Suprapubic skin (tissue), 4 donors: ENCODE measurements around the gene SLC43A3. TPM values are rescaled to one million over a fixed set of nuclear protein-coding genes. Genes with fewer than 3 reads are reported as not detected.

Experiments used
- DNase-seq, 2 donors: peaks; one replicate each; pipeline ENCODE4 v3.0.0-alpha.2; 2019; ENCODE audit warnings: low spot score in 2 of 2
- H3K27ac ChIP-seq: fragments of 200-600 bp; sonication (generic); one replicate; pipeline ENCODE4 v1.5.1; 2019
- H3K27me3 ChIP-seq: fragments of 200-600 bp; sonication (generic); one replicate; pipeline ENCODE4 v1.5.1; 2019
- H3K36me3 ChIP-seq: fragments of 200-600 bp; sonication (generic); one replicate; pipeline ENCODE4 v1.5.1; 2019
- H3K4me1 ChIP-seq: fragments of 200-600 bp; sonication (generic); one replicate; pipeline ENCODE4 v1.5.1; 2019
- H3K4me3 ChIP-seq: fragments of 200-600 bp; sonication (generic); one replicate; pipeline ENCODE4 v1.5.1; 2019; ENCODE audit warnings: mild to moderate bottlenecking
- H3K9me3 ChIP-seq: fragments of 200-600 bp; sonication (generic); one replicate; pipeline ENCODE4 v1.5.1; 2019
- CTCF ChIP-seq, 2 donors: fragments of 200-600 bp in 1 of 2; fragments of 450-650 bp in 1 of 2; sonication (generic) in 1 of 2; IDR thresholded peaks; one replicate each; pipeline ENCODE4 v1.5.1; 2016 to 2019; ENCODE audit warnings: antibody characterized with exemption in 2 of 2, mild to moderate bottlenecking in 1 of 2, moderate library complexity in 1 of 2
- EP300 ChIP-seq: sonication (generic); formaldehyde crosslinking; IDR thresholded peaks from one replicate; pipeline ENCODE4 v1.6.1; 2017; ENCODE audit warnings: antibody characterized with exemption
- POLR2A ChIP-seq, 2 donors: fragments of 450-650 bp; IDR thresholded peaks; one replicate each; pipeline ENCODE4 v1.6.1; 2017; ENCODE audit warnings: antibody characterized with exemption in 2 of 2, mild to moderate bottlenecking in 2 of 2, moderate library complexity in 2 of 2
- POLR2AphosphoS5 ChIP-seq, 3 donors: sonication (generic); formaldehyde crosslinking; IDR thresholded peaks; one replicate each; pipeline ENCODE4 v1.6.1; 2017; ENCODE audit warnings: antibody characterized with exemption in 3 of 3
- WGBS: methylation state at CpG from one replicate; pipeline ENCODE4 v1.1.5; 2018; 5-methylcytosine and 5-hydroxymethylcytosine counted together
- total RNA-seq, 4 donors: library from RNA; depleted of rRNA; stranded (reverse); fragments of >200 nt; gene quantifications; one replicate each; pipeline ENCODE4 v1.1.0, GENCODE V29; 2016

SLC43A3 gene
- total RNA-seq, 4 donors from 2014 or later: 44.5 to 70.4 (median 60.0) TPM

- 76% methylated on average over 3 of the region's 3 CpGs for WGBS
- DNase-seq: no peak
- no peaks in the 10 kb centered on the region for H3K27me3 ChIP-seq
- no peaks in the 10 kb centered on the region for H3K9me3 ChIP-seq
- no peak overlapping the region for H3K4me3 ChIP-seq
- no peak overlapping the region for H3K27ac ChIP-seq
- no peaks in the 10 kb centered on the region for H3K36me3 ChIP-seq
- no peaks in the 10 kb centered on the region for H3K4me1 ChIP-seq
- TF ChIP-seq POLR2AphosphoS5 (IDR thresholded peaks at IDR 0.05) (no peak), POLR2A (IDR thresholded peaks at IDR 0.05) (no peak), EP300 (no peak)
Observed at GRCh38 chr11:57374966-57375365, 52.0 kb downstream of the SLC43A3 start.

GRCh38 chr11:57373146-57373545 is 53.8 kb downstream of the SLC43A3 start:
- no peak for DNase-seq
- WGBS: 59% methylated on average over 3 of the region's 3 CpGs
- Histone ChIP-seq H3K4me1 (no peaks in the 10 kb centered on the region), H3K4me3 (no peak overlapping the region), H3K27ac (no peak overlapping the region), H3K36me3 (no peaks in the 10 kb centered on the region), H3K27me3 (no peaks in the 10 kb centered on the region), H3K9me3 (no peaks in the 10 kb centered on the region)
- no peak for TF ChIP-seq POLR2AphosphoS5 (IDR thresholded peaks at IDR 0.05)
- TF ChIP-seq POLR2A (IDR thresholded peaks at IDR 0.05): no peak
- no peak for TF ChIP-seq CTCF (IDR thresholded peaks at IDR 0.05)
- TF ChIP-seq EP300: no peak

- no peaks in the 10 kb centered on the region for H3K4me1 ChIP-seq
- H3K36me3 ChIP-seq: no peaks in the 10 kb centered on the region
- no peaks in the 10 kb centered on the region for H3K27me3 ChIP-seq
- DNase-seq: no peak
- no peak overlapping the region for H3K27ac ChIP-seq
- H3K4me3 ChIP-seq: no peak overlapping the region
- H3K9me3 ChIP-seq: no peaks in the 10 kb centered on the region
- TF ChIP-seq EP300 (no peak), POLR2A (IDR thresholded peaks at IDR 0.05) (no peak), CTCF (IDR thresholded peaks at IDR 0.05) (no peak), POLR2AphosphoS5 (IDR thresholded peaks at IDR 0.05) (no peak)
Observed at GRCh38 chr11:57370941-57371340, 56.0 kb downstream of the SLC43A3 start.

GRCh38 chr11:57370251-57370650 is 56.7 kb downstream of the SLC43A3 start:
- H3K4me1 ChIP-seq: no peaks in the 10 kb centered on the region
- H3K4me3 ChIP-seq: no peak overlapping the region
- TF ChIP-seq POLR2A (IDR thresholded peaks at IDR 0.05): no peak
- no peak for TF ChIP-seq POLR2AphosphoS5 (IDR thresholded peaks at IDR 0.05)
- no peak for DNase-seq
- no peaks in the 10 kb centered on the region for H3K36me3 ChIP-seq
- no peaks in the 10 kb centered on the region for H3K9me3 ChIP-seq
- H3K27me3 ChIP-seq: no peaks in the 10 kb centered on the region
- 88% methylated on average over 7 of the region's 7 CpGs for WGBS
- no peak overlapping the region for H3K27ac ChIP-seq

- Histone ChIP-seq H3K4me3 (no peak overlapping the region), H3K27ac (no peak overlapping the region), H3K36me3 (no peaks in the 10 kb centered on the region), H3K4me1 (no peaks in the 10 kb centered on the region), H3K9me3 (no peaks in the 10 kb centered on the region), H3K27me3 (no peaks in the 10 kb centered on the region)
- 78% methylated on average over 5 of the region's 5 CpGs for WGBS
- no peak for DNase-seq
- TF ChIP-seq EP300 (no peak), POLR2AphosphoS5 (IDR thresholded peaks at IDR 0.05) (no peak), POLR2A (IDR thresholded peaks at IDR 0.05) (no peak), CTCF (IDR thresholded peaks at IDR 0.05) (no peak)
Observed at GRCh38 chr11:57368845-57369232, 58.1 kb downstream of the SLC43A3 start.

- no peaks in the 10 kb centered on the region for H3K36me3 ChIP-seq
- no peak overlapping the region for H3K4me3 ChIP-seq
- H3K4me1 ChIP-seq: peaks cover 3% of the 10 kb centered on the region
- no peaks in the 10 kb centered on the region for H3K9me3 ChIP-seq
- DNase-seq: no peak
- H3K27me3 ChIP-seq: no peaks in the 10 kb centered on the region
- H3K27ac ChIP-seq: no peak overlapping the region
- WGBS: 59% methylated on average over 11 of the region's 19 CpGs
- TF ChIP-seq EP300 (no peak), POLR2A (IDR thresholded peaks at IDR 0.05) (no peak), CTCF (IDR thresholded peaks at IDR 0.05) (no peak), POLR2AphosphoS5 (IDR thresholded peaks at IDR 0.05) (no peak)
Observed at GRCh38 chr11:57368106-57368844, 58.6 kb downstream of the SLC43A3 start.
